ENCODE measurements around the gene PSMA5. TPM values are rescaled to one million over a fixed set of nuclear protein-coding genes. Genes with fewer than 3 reads are reported as not detected.

Gene PSMA5
- total and polyA plus RNA-seq, 10 of the 15 experiments (the other 5 are each of a cell fraction or from before 2014, with no cell fraction given): 58.7 to 271 (median 187) TPM

DNA sequence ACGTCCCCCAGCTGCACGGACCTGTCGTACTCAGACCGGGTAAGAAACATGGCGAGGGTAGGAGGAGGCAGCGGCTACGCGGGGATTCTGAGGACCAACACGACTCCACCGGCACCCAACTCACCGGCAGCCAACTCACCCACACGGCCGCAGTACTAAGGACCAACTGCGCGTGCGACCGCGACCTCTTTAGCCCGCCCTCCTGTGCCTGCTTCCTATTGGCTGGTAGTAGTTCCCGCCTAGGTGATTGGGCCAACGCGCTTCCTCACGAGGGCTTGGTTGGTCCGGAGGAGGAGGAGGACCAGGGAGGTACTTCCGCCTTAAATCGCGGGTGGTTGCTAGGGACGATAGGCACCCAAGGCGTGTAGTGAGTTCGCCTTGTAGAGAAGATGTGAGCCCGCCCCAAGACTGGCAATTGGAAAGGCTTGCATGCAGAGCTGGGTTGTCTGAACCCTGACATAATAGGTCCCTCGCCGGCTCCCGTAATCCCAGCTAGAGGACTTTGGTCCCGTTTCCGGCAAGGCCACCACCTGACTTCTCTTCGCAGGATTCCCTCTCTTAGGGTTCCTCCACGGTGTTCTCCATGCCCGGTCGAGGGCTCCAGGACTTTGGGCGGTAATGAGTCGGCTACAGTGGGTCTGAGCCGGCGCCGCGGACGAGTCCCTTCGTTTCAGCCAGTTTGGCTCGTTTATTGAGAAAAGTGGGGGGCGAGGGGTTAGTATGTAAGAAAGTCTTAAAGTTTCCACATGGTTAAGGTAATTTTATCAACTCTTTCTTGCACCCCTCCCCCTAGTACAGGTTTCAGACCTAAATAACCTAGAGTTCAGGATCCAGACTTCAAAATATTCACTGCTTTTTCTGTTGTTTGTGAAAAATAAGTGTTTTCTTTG, at the start of gene PSMA5 (continued):
- TF ChIP-seq TARDBP (IDR thresholded peaks at IDR 0.05; ENCODE audit: borderline replicate concordance) (no peak; the same call in 1 of the 2 replicates), EZH2 (IDR thresholded peaks at IDR 0.05; ENCODE audit: borderline replicate concordance, control insufficient read depth, low read depth, low read length) (no peak), ZNF622 (IDR thresholded peaks at IDR 0.05) (no peak), GABPA (IDR thresholded peaks at IDR 0.05; ENCODE audit: low read depth) (peak; percentile 83), KLF5 (IDR thresholded peaks at IDR 0.05; ENCODE audit: partially characterized antibody) (no peak), TAF1 (IDR thresholded peaks at IDR 0.05; ENCODE audit: borderline replicate concordance, low read depth, low read length) (peak; percentile 70; the same call in 1 of the 2 replicates), POLR2AphosphoS5 (IDR thresholded peaks at IDR 0.05; ENCODE audit: low read length) (peak; percentile 98), ZBED1 (IDR thresholded peaks at IDR 0.05; ENCODE audit: borderline replicate concordance) (no peak), TCF3 (IDR thresholded peaks at IDR 0.05; ENCODE audit: borderline replicate concordance, insufficient read depth, low read depth, low read length) (peak; percentile 65; the same call in 1 of the 2 replicates), DPF2 (IDR thresholded peaks at IDR 0.05) (no peak), SUPT20H (IDR thresholded peaks at IDR 0.05; ENCODE audit: borderline replicate concordance, control insufficient read depth, low read depth, low read length) (no peak), RAD21 (IDR thresholded peaks at IDR 0.05; ENCODE audit: insufficient read depth, low read depth, low read length) (no peak), MYB (IDR thresholded peaks at IDR 0.05; ENCODE audit: borderline replicate concordance, low read depth, low read length) (no peak), IKZF2 (IDR thresholded peaks at IDR 0.05) (no peak), NRF1 (conservative IDR thresholded peaks at IDR 0.05; ENCODE audit: low read depth, low read length) (peak; percentile 53), ELK1 (IDR thresholded peaks at IDR 0.05; ENCODE audit: low read depth, low read length) (0 out of 2 replicates have a peak, but pooled peaks have one; percentile 26), SRF (IDR thresholded peaks at IDR 0.05; ENCODE audit: low read depth in 2 of 2, low read length in 2 of 2) (peak in 1 of 2 experiments; percentile 43; a peak in 1 of 4 replicates), YBX1 (IDR thresholded peaks at IDR 0.05) (no peak), KDM1A (IDR thresholded peaks at IDR 0.05; ENCODE audit: borderline replicate concordance) (no peak), CHD4 (IDR thresholded peaks at IDR 0.05) (no peak), BRCA1 (IDR thresholded peaks at IDR 0.05; ENCODE audit: low read depth, low read length) (no peak), MEF2B (IDR thresholded peaks at IDR 0.05; ENCODE audit: partially characterized antibody, poor library complexity, severe bottlenecking) (no peak), RAD51 (IDR thresholded peaks at IDR 0.05) (peak; percentile 71), MTA2 (IDR thresholded peaks at IDR 0.05; ENCODE audit: low read depth) (peak; percentile 33; the same call in 1 of the 2 replicates), NFYA (IDR thresholded peaks at IDR 0.05; ENCODE audit: borderline replicate concordance, low read depth, low read length) (peak; percentile 82), ZNF24 (IDR thresholded peaks at IDR 0.05) (no peak), SREBF1 (IDR thresholded peaks at IDR 0.05; ENCODE audit: low read length) (0 out of 2 replicates have a peak, but pooled peaks have one; percentile 43), SPI1 (IDR thresholded peaks at IDR 0.05; ENCODE audit: borderline replicate concordance, insufficient read depth, low read depth, low read length) (peak; percentile 63), CREB1 (IDR thresholded peaks at IDR 0.05; ENCODE audit: low read depth) (peak; percentile 79; the same call in 1 of the 2 replicates), IKZF1 (conservative IDR thresholded peaks at IDR 0.05) (peak; percentile 67), SUZ12 (IDR thresholded peaks at IDR 0.05; ENCODE audit: unreplicated experiment) (no peak), RUNX3 (IDR thresholded peaks at IDR 0.05; ENCODE audit: low read length) (peak; percentile 60)
- TF ChIP-seq, protein P1, sequence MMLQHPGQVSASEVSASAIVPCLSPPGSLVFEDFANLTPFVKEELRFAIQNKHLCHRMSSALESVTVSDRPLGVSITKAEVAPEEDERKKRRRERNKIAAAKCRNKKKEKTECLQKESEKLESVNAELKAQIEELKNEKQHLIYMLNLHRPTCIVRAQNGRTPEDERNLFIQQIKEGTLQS (IDR thresholded peaks at IDR 0.05; ENCODE audit: borderline replicate concordance, extremely low read depth, low read depth, low read length): no peak
